K562 (cell line): ENCODE data around the gene RNF151. TPM values are rescaled to one million over a fixed set of nuclear protein-coding genes. Genes with fewer than 3 reads are reported as not detected.

Experiments
- ATAC-seq: fragments of 200-7000 bp; cut with Tn5 transposase; 3 replicates; pipeline ENCODE4 v1.9.1; 2020; ENCODE audit warnings: moderate library complexity
- BruUV-seq: library from RNA; stranded (reverse); fragments of 400-500 nt; replicated peaks from 2 replicates; lab custom pipeline; 2021; lab: Mats Ljungman, UMichigan
- CTCF ChIA-PET: fragments of 300-600 bp; formaldehyde crosslinking; extraction: SDS; loops from one replicate; lab custom pipeline; 2021; ENCODE audit warnings: low intra/inter-chr PET ratio; lab: Yijun Ruan, JAX
- POLR2A ChIA-PET: fragments of 300-600, 350-650 bp; sonication (Branson Sonifier 250); formaldehyde crosslinking; extraction: SDS; loops from one replicate; lab custom pipeline; 2021; ENCODE audit warnings: antibody characterized with exemption, inconsistent platforms; lab: Yijun Ruan, JAX
- DNase-seq, 4 experiments: peaks; one replicate each; pipeline versions ENCODE4 v3.0.0 to v3.0.0-alpha.2; 2011 to 2018; ENCODE audit warnings: low spot score in 3 of 4, mixed read lengths in 3 of 4; ENCODE audit errors: extremely low read depth in 1 of 4
- FAIRE-seq: peaks from 2 replicates; lab custom pipeline; 2011; peaks lifted over from hg19 to GRCh38; lab: Jason Lieb, UNC
- H2AFZ ChIP-seq: 2 replicates; pipeline ENCODE4 v1.6.0; 2011; ENCODE audit warnings: low read depth, low read length, control low read depth, inconsistent platforms
- H3K27ac ChIP-seq: fragments of 200-600 bp; 3 replicates; pipeline ENCODE4 v1.8.0; 2011; ENCODE audit warnings: low read depth, mild to moderate bottlenecking, control low read depth, inconsistent platforms, low read length, moderate library complexity, mixed read lengths; ENCODE audit errors: extremely low read depth
- H3K27me3 ChIP-seq, 2 experiments: fragments of 300-600 bp in 1 of 2; 2 replicates in 1 of 2; 3 replicates in 1 of 2; pipeline versions ENCODE4 v1.6.0 to v1.8.0; 2011; ENCODE audit warnings: inconsistent platforms in 2 of 2, low read length in 2 of 2, mild to moderate bottlenecking in 1 of 2, mixed read lengths in 1 of 2, moderate library complexity in 1 of 2; ENCODE audit not compliant: control insufficient read depth in 2 of 2, insufficient read depth in 2 of 2
- H3K36me3 ChIP-seq: fragments of 300-600 bp; 3 replicates; pipeline ENCODE4 v1.8.0; 2011; ENCODE audit warnings: mild to moderate bottlenecking, low read length, inconsistent platforms; ENCODE audit not compliant: control insufficient read depth, insufficient read depth
- H3K4me1 ChIP-seq, 2 experiments: fragments of 200-600 bp in 1 of 2; replicated peaks in 1 of 2; 2 replicates in 1 of 2; 3 replicates in 1 of 2; pipeline versions ENCODE4 v1.5.1 to v1.8.0; 2011; ENCODE audit warnings: inconsistent platforms in 2 of 2, low read length in 2 of 2, mild to moderate bottlenecking in 1 of 2, mixed read lengths in 1 of 2, moderate library complexity in 1 of 2; ENCODE audit not compliant: control insufficient read depth in 2 of 2, insufficient read depth in 2 of 2
- H3K4me2 ChIP-seq: 2 replicates; pipeline ENCODE4 v1.6.1; 2011; ENCODE audit warnings: low read length, control low read depth, inconsistent platforms, mixed read lengths; ENCODE audit not compliant: insufficient read depth
- H3K4me3 ChIP-seq: fragments of 200-600 bp; sonication (generic), shearing (Covaris generic); 2 replicates; pipeline ENCODE4 v1.5.1; 2016; ENCODE audit warnings: control low read depth, inconsistent platforms
- H3K79me2 ChIP-seq: fragments of 200-600 bp; 3 replicates; pipeline ENCODE4 v1.8.0; 2011; ENCODE audit warnings: low read length, inconsistent platforms; ENCODE audit not compliant: control insufficient read depth, insufficient read depth
- H3K9ac ChIP-seq, 2 experiments: 2 replicates each; pipeline versions ENCODE4 v1.6.0 to v1.6.1; 2011; ENCODE audit warnings: low read depth in 2 of 2, low read length in 2 of 2, control low read depth in 1 of 2, inconsistent platforms in 1 of 2, mild to moderate bottlenecking in 1 of 2, mixed read lengths in 1 of 2; ENCODE audit not compliant: insufficient read depth in 1 of 2
- H3K9me1 ChIP-seq: one replicate; pipeline ENCODE4 v1.6.0; 2011; ENCODE audit warnings: inconsistent platforms, mild to moderate bottlenecking, low read length, moderate library complexity; ENCODE audit not compliant: control insufficient read depth, insufficient read depth
- H3K9me3 ChIP-seq: replicated peaks from 2 replicates; pipeline ENCODE4 v1.5.1; 2011; ENCODE audit warnings: low read depth, low read length, inconsistent platforms; ENCODE audit not compliant: control insufficient read depth, insufficient read depth
- H4K20me1 ChIP-seq: replicated peaks from 2 replicates; pipeline ENCODE4 v1.6.1; 2011; ENCODE audit warnings: low read length, inconsistent platforms, mixed read lengths; ENCODE audit not compliant: control insufficient read depth, insufficient read depth
- FOXK1 ChIP-seq: sonication (generic); formaldehyde crosslinking; IDR thresholded peaks from 2 replicates; pipeline ENCODE4 v1.8.0; 2022; ENCODE audit warnings: missing genetic modification reagents, mild to moderate bottlenecking, borderline replicate concordance
- HDAC8 ChIP-seq: fragments of 450-650 bp; IDR thresholded peaks from 2 replicates; pipeline ENCODE4 v1.6.1; 2016; ENCODE audit warnings: mild to moderate bottlenecking, missing genetic modification characterization, moderate library complexity, missing compliant biosample characterization
- JUN ChIP-seq, 2 experiments: sonication (generic) in 1 of 2; formaldehyde crosslinking in 1 of 2; IDR thresholded peaks; 2 replicates each; pipeline versions ENCODE4 v1.6.1 to v1.8.0; 2012 to 2022; ENCODE audit warnings: borderline replicate concordance in 2 of 2, mild to moderate bottlenecking in 2 of 2, improper control_type of control experiment in 1 of 2, low read depth in 1 of 2, low read length in 1 of 2, missing genetic modification reagents in 1 of 2
- PTBP1 ChIP-seq: fragments of 200-400 bp; formaldehyde crosslinking; IDR thresholded peaks from 2 replicates; pipeline ENCODE4 v1.6.1; 2017; ENCODE audit warnings: low read depth, low read length
- SAP30 ChIP-seq: fragments of 200-600 bp; sonication (generic); IDR thresholded peaks from 2 replicates; pipeline ENCODE4 v1.6.1; 2012; ENCODE audit warnings: borderline replicate concordance, low read depth, mild to moderate bottlenecking, moderate library complexity, low read length, control low read depth, inconsistent platforms; ENCODE audit not compliant: insufficient read depth, poor library complexity, severe bottlenecking
- SLC30A9 ChIP-seq: fragments of 250-450 bp; sonication (Bioruptor Pico); IDR thresholded peaks from 2 replicates; pipeline ENCODE4 v1.8.0; 2022; ENCODE audit warnings: mild to moderate bottlenecking, moderate library complexity
- SREBF1 ChIP-seq: fragments of 150-350 bp; IDR thresholded peaks from 2 replicates; pipeline ENCODE4 v1.6.1; 2014; ENCODE audit warnings: antibody characterized with exemption, low read depth, low read length, borderline replicate concordance
- YY1 ChIP-seq, 3 experiments: IDR thresholded peaks; 2 replicates each; pipeline ENCODE4 v1.6.1; 2011; ENCODE audit warnings: low read length in 2 of 3, mild to moderate bottlenecking in 2 of 3, moderate library complexity in 2 of 3, borderline replicate concordance in 1 of 3, control low read depth in 1 of 3, low read depth in 1 of 3; ENCODE audit not compliant: insufficient read depth in 3 of 3, insufficient replicate concordance in 2 of 3, control insufficient read depth in 1 of 3, insufficient read length in 1 of 3; ENCODE audit errors: extremely low read depth in 1 of 3
- ZNF57 ChIP-seq: fragments of 450-650 bp; formaldehyde crosslinking; IDR thresholded peaks from 2 replicates; pipeline ENCODE4 v1.4.0; 2020; ENCODE audit warnings: mild to moderate bottlenecking, moderate library complexity
- WGBS: fragments of 100-300 bp; shearing (Covaris generic); methylation state at CpG from one replicate; pipeline ENCODE4 v1.1.6; 2016; ENCODE audit warnings: low coverage, mixed read lengths; ENCODE audit not compliant: insufficient coverage; ENCODE audit errors: missing lambda C conversion rate; 5-methylcytosine and 5-hydroxymethylcytosine counted together
- in situ Hi-C: fragments of 300-500 bp; cut with MboI; formaldehyde crosslinking; loops from 4 replicates; pipeline ENCODE4 v1.15.0; 2018; ENCODE audit warnings: inconsistent platforms, mixed read lengths
- intact Hi-C: fragments of 100-400 bp; cut with micrococcal nuclease; formaldehyde crosslinking; loops from 2 replicates; pipeline ENCODE4 v1.14.2; 2022
- polyA plus RNA-seq, 8 experiments: library from polyadenylated mRNA; depleted of rRNA in 4 of 8; stranded (reverse) in 5 of 8; unstranded in 3 of 8; fragments of >200 nt; fragmentation: Nextera tagmentation in 2 of 8; fragmentation: Illumina TruSeq in 1 of 8; extraction: Ambion mirVana in 2 of 8; extraction: Trizol in 1 of 8; gene quantifications; 2 replicates each; pipeline versions ENCODE4 v1.2.1 to v1.2.3, GENCODE V29; 2011 to 2014; ENCODE audit warnings: inconsistent platforms in 1 of 8, missing spikeins in 1 of 8
- total RNA-seq, 7 experiments: library from RNA; depleted of rRNA in 6 of 7; stranded (reverse); fragments of >200 nt in 6 of 7; fragmentation: Illumina TruSeq in 2 of 7; extraction: Trizol in 2 of 7; gene quantifications; 2 replicates each; pipeline versions ENCODE4 v1.2.1 to v1.2.3, GENCODE V29; 2011 to 2021; ENCODE audit warnings: low replicate concordance in 1 of 7
- TF ChIP-seq, protein P1 (sequence below), 2 experiments: IDR thresholded peaks; 2 replicates each; pipeline ENCODE4 v1.6.1; 2011; ENCODE audit warnings: borderline replicate concordance in 1 of 2, control low read depth in 1 of 2, low read depth in 1 of 2, low read length in 1 of 2, mild to moderate bottlenecking in 1 of 2, mixed read lengths in 1 of 2, moderate library complexity in 1 of 2; ENCODE audit not compliant: insufficient read depth in 1 of 2, insufficient read length in 1 of 2, poor library complexity in 1 of 2, severe bottlenecking in 1 of 2; ENCODE audit errors: extremely low read depth in 1 of 2
- TF ChIP-seq, protein P2 (sequence below), 3 experiments: IDR thresholded peaks in 2 of 3; conservative IDR thresholded peaks in 1 of 3; 2 replicates each; pipeline ENCODE4 v1.5.1; 2011 to 2012; ENCODE audit warnings: low read length in 3 of 3, mild to moderate bottlenecking in 3 of 3, control low read depth in 2 of 3, improper control_type of control experiment in 1 of 3, inconsistent platforms in 1 of 3, low read depth in 1 of 3, mixed read lengths in 1 of 3, moderate library complexity in 1 of 3; ENCODE audit not compliant: insufficient read depth in 2 of 3
- TF ChIP-seq, protein P3 (sequence below): sonication (generic); formaldehyde crosslinking; IDR thresholded peaks from 2 replicates; pipeline ENCODE4 v1.9.0; 2022; ENCODE audit warnings: mild to moderate bottlenecking, missing genetic modification reagents
- TF ChIP-seq, protein P4 (sequence below): fragments of 450-650 bp; IDR thresholded peaks from 2 replicates; pipeline ENCODE4 v1.7.0; 2016; ENCODE audit warnings: borderline replicate concordance

Gene RNF151
- total and polyA plus RNA-seq, 9 of the 15 experiments (the other 6 are each of a cell fraction or from before 2014, with no cell fraction given), result not detected

DNA sequence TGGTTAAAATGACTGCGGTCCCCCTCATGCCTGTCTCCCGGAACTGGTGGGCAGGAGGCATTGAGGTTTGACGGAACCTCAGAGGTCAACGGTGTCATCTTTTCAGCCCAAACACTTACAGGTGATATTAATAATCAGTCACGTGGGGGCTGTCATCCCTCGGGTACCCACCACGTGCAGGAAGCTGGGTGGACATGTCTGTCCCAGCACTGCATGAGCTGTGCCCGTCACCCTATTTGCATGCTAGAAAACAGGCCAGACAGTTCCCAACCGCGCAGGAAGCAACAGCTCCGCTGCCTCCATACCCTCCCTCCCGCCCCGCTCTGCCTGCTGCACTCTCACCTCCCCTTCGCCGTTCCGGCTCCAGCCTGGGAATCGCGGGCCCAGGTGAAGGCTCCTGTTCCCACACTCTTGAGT, 24.5 kb downstream of the RNF151 start:
- Histone ChIP-seq H3K4me2 (no peak overlapping the region), H3K9ac (peak overlapping the region in 1 of 2 experiments; percentile 87; a peak in 1 of 4 replicates), H3K4me1 (peaks cover 29 to 62% of the 10 kb centered on the region in 2 experiments), H3K36me3 (peaks cover 24% of the 10 kb centered on the region; the same call in 1 of the 3 replicates), H3K9me3 (no peaks in the 10 kb centered on the region), H3K79me2 (peaks cover 29% of the 10 kb centered on the region), H3K9me1 (no peaks in the 10 kb centered on the region), H3K4me3 (no peak overlapping the region), H3K27me3 (no peaks in the 10 kb centered on the region), H3K27ac (no peak overlapping the region; the same call in 2 of the 3 replicates), H2AFZ (no peak overlapping the region), H4K20me1 (no peaks in the 10 kb centered on the region; the same call in 1 of the 2 replicates)
- no peak for ATAC-seq
- intact Hi-C loops, result no loop called here
- ChIA-PET POLR2A (interaction anchor here (0.7 to 5.5 kb wide), 3 partner anchors 26 to 122 kb away, joined by 3 to 50 read pairs (median 6); partner anchors contain the start of genes RNF151 and RPS2), CTCF (no interaction called here)
- no peak for FAIRE-seq
- 78% methylated on average over 9 of the region's 18 CpGs for WGBS
- DNase-seq, result no peak
- no TSS peak for BruUV-seq
- in situ Hi-C loops, result no loop called here
- TF ChIP-seq, protein P1, sequence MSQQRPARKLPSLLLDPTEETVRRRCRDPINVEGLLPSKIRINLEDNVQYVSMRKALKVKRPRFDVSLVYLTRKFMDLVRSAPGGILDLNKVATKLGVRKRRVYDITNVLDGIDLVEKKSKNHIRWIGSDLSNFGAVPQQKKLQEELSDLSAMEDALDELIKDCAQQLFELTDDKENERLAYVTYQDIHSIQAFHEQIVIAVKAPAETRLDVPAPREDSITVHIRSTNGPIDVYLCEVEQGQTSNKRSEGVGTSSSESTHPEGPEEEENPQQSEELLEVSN (IDR thresholded peaks at IDR 0.05; ENCODE audit: borderline replicate concordance in 1 of 2, extremely low read depth in 1 of 2, insufficient read depth in 1 of 2, insufficient read length in 1 of 2, low read depth in 1 of 2, low read length in 1 of 2, poor library complexity in 1 of 2, severe bottlenecking in 1 of 2), result peak in 1 of 2 experiments; percentile 13
- TF ChIP-seq YY1 (IDR thresholded peaks at IDR 0.05; ENCODE audit: borderline replicate concordance in 1 of 3, control insufficient read depth in 1 of 3, extremely low read depth in 1 of 3, insufficient read depth in 3 of 3, insufficient read length in 1 of 3, insufficient replicate concordance in 2 of 3, low read depth in 1 of 3, low read length in 2 of 3) (no peak), PTBP1 (no peak), ZNF57 (CRISPR knock-in tag) (no peak), SAP30 (no peak), SREBF1 (no peak), HDAC8 (tag) (no peak), FOXK1 (CRISPR knock-in tag) (no peak), SLC30A9 (CRISPR knock-in tag) (no peak), JUN (IDR thresholded peaks at IDR 0.05; ENCODE audit: borderline replicate concordance, low read depth, low read length) (no peak), JUN (CRISPR knock-in tag; IDR thresholded peaks at IDR 0.05; ENCODE audit: borderline replicate concordance) (peak; percentile 15; the same call in 1 of the 2 replicates)
- TF ChIP-seq, protein P2, sequence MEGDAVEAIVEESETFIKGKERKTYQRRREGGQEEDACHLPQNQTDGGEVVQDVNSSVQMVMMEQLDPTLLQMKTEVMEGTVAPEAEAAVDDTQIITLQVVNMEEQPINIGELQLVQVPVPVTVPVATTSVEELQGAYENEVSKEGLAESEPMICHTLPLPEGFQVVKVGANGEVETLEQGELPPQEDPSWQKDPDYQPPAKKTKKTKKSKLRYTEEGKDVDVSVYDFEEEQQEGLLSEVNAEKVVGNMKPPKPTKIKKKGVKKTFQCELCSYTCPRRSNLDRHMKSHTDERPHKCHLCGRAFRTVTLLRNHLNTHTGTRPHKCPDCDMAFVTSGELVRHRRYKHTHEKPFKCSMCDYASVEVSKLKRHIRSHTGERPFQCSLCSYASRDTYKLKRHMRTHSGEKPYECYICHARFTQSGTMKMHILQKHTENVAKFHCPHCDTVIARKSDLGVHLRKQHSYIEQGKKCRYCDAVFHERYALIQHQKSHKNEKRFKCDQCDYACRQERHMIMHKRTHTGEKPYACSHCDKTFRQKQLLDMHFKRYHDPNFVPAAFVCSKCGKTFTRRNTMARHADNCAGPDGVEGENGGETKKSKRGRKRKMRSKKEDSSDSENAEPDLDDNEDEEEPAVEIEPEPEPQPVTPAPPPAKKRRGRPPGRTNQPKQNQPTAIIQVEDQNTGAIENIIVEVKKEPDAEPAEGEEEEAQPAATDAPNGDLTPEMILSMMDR (IDR thresholded peaks at IDR 0.05 in 2 of 3, conservative IDR thresholded peaks at IDR 0.05 in 1 of 3; ENCODE audit: insufficient read depth in 2 of 3, low read depth in 1 of 3, low read length in 3 of 3), result no peak
- TF ChIP-seq, protein P3, sequence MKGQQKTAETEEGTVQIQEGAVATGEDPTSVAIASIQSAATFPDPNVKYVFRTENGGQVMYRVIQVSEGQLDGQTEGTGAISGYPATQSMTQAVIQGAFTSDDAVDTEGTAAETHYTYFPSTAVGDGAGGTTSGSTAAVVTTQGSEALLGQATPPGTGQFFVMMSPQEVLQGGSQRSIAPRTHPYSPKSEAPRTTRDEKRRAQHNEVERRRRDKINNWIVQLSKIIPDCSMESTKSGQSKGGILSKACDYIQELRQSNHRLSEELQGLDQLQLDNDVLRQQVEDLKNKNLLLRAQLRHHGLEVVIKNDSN (CRISPR knock-in tag), result peak; percentile 65
- TF ChIP-seq, protein P4, sequence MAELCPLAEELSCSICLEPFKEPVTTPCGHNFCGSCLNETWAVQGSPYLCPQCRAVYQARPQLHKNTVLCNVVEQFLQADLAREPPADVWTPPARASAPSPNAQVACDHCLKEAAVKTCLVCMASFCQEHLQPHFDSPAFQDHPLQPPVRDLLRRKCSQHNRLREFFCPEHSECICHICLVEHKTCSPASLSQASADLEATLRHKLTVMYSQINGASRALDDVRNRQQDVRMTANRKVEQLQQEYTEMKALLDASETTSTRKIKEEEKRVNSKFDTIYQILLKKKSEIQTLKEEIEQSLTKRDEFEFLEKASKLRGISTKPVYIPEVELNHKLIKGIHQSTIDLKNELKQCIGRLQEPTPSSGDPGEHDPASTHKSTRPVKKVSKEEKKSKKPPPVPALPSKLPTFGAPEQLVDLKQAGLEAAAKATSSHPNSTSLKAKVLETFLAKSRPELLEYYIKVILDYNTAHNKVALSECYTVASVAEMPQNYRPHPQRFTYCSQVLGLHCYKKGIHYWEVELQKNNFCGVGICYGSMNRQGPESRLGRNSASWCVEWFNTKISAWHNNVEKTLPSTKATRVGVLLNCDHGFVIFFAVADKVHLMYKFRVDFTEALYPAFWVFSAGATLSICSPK, result no peak
